Adipose tissue (tissue), 3 donors: ENCODE results near the gene MTHFSD. TPM values are rescaled to one million over a fixed set of nuclear protein-coding genes. Genes with fewer than 3 reads are reported as not detected.

Experiments
- H3K27ac ChIP-seq: one replicate; pipeline ENCODE4 v1.5.1; 2013; ENCODE audit warnings: low read depth, low read length
- WGBS, 3 donors: extraction: QIAGEN DNeasy Blood & Tissue Kit; methylation state at CpG; one replicate each; pipeline ENCODE4 v1.1.7; 2013; 5-methylcytosine and 5-hydroxymethylcytosine counted together
- polyA plus RNA-seq, 3 donors: library from polyadenylated mRNA; stranded (reverse); fragments of 200-250 nt; gene quantifications; one replicate each; pipeline ENCODE4 v1.2.3, GENCODE V29; 2013
- donor health status: healthy with polysubstance abuse.
- donor health status: Bipolar disorder and iron deficiency.
- donor health status: healthy.

MTHFSD gene
- polyA plus RNA-seq, 3 donors: 6.1 to 7.3 (median 7.1) TPM

DNA sequence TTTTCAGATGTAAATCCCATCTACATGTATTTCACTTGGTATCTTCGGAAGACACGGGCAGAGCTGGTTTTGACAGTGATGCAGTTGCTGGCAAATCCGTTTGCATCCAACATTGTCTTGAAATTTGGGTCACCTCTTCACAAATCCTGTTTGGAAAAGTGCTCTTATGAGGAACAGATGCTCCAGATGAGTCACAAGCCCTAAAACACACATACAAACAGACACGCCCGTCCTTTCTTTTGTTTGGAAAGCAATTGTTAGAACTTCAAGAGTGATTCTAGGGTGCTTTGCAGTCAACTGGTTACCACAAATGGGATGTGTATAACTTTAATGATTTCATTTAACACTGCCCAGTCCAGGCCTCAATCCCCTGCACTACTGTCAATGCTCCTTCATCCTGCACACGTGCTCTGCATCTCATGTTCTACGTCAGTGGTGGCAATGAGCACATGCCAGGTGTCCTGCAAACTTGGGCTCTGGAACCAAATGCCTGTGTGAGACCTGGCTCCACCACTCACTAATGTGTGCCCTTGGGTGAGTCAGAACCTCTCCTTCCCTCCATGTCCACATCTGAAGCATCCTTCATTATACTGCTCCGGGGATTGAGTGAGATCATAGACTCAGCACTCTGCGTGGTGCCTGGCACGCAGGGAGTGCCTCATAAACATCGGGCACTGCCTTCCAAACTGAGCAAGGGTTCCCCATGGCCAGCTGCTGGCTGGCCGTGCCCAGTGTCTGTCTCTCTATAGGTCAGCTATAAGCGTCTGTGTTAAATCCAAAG lies 64.0 kb downstream of the MTHFSD start:
- 64 to 85% (median 85%) methylated on average over 13 of the region's 13 CpGs for WGBS, 3 donors
- no peak overlapping the region for H3K27ac ChIP-seq

GRCh38 chr16:86485746-86486145 lies 69.3 kb downstream of the MTHFSD start:
- 68 to 81% (median 80%) methylated on average over 3 of the region's 3 CpGs for WGBS, 3 donors
- H3K27ac ChIP-seq: no peak overlapping the region

DNA sequence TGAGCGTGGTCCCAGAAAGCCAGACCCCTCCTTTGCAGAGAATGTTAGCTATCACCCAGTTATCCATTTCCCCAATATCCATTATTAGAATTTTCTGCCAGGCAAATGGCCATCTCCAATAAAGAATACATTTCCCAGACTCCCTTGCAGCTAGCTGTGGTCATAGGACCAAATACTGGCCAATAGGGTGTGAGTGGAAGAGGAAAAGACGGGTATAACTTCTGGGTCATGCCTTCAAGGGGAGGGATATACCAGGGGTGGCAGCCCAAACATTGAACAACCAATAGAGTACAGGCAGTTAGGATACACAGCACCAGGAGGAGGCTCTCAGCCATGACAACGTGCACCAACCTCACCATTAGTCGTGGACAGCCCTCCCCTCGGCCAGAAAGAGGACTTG lies 70.8 kb downstream of the MTHFSD start:
- WGBS, 3 donors: 63 to 81% (median 80%) methylated on average over 5 of the region's 5 CpGs

GRCh38 chr16:86481607-86482006 lies 73.4 kb downstream of the MTHFSD start:
- WGBS, 3 donors: 67 to 92% (median 90%) methylated on average over 3 of the region's 3 CpGs
- H3K27ac ChIP-seq: no peak overlapping the region

More for the DNA sequence above, 70.8 kb downstream of the MTHFSD start:
- H3K27ac ChIP-seq: no peak overlapping the region

- 22 to 86% (median 79%) methylated on average over 15 of the region's 15 CpGs for WGBS, 3 donors
- no peak overlapping the region for H3K27ac ChIP-seq
Measured at GRCh38 chr16:86480444-86480843, 74.6 kb downstream of the MTHFSD start.

Other genes starting within 250 kb of the MTHFSD start
- gene FOXF1, start 44.7 kb downstream of the MTHFSD start, polyA plus RNA-seq: 1 to 10 TPM in 2 of 3 donors, under 1 TPM in 1; 0.41 to 5.8 (median 1.8) TPM
- gene FOXC2, start 11.6 kb upstream of the MTHFSD start, polyA plus RNA-seq: 1 to 10 TPM in 1 of 3 donors, under 1 TPM in 2; 0.08 to 1.0 (median 0.90) TPM
- gene FOXL1, start 23.3 kb upstream of the MTHFSD start, polyA plus RNA-seq: under 1 TPM; 0.12 to 0.56 (median 0.24) TPM